GM21390 (cell line): Measurements from ENCODE around the gene CCDC70.
A peak's percentile ranks its signal among the peaks of the same experiment; 100 is the strongest.

Experiments used
- ATAC-seq: cut with Tn5 transposase; IDR thresholded peaks from one replicate; pipeline ENCODE4 v1.9.1; 2021; ENCODE audit not compliant: unreplicated experiment

CCDC70 gene

GRCh38 chr13:51856998-51857397 is 4.8 kb upstream of the CCDC70 start:
- ATAC-seq: no peak

GRCh38 chr13:51858433-51859247 is 3.1 kb upstream of the CCDC70 start:
- no peak for ATAC-seq

- ATAC-seq: no peak
These were observed 1.2 kb downstream of the CCDC70 start for GRCh38 chr13:51862957-51863356.

- no peak for ATAC-seq
These were observed 4.1 kb downstream of the CCDC70 start for GRCh38 chr13:51865838-51866237.

- ATAC-seq: no peak
These were observed 5.3 kb downstream of the CCDC70 start for GRCh38 chr13:51867062-51867461.

GRCh38 chr13:51869916-51870315 is 8.1 kb downstream of the CCDC70 start:
- no peak for ATAC-seq

- ATAC-seq: no peak
These were observed 8.8 kb downstream of the CCDC70 start for GRCh38 chr13:51870616-51871015.

GRCh38 chr13:51873117-51873798 is 11.5 kb downstream of the CCDC70 start:
- no peak for ATAC-seq

GRCh38 chr13:51873837-51874236 is 12.1 kb downstream of the CCDC70 start:
- no peak for ATAC-seq

GRCh38 chr13:51874651-51875050 is 12.9 kb downstream of the CCDC70 start:
- no peak for ATAC-seq

GRCh38 chr13:51879133-51879532 is 17.4 kb downstream of the CCDC70 start:
- ATAC-seq: no peak

- no peak for ATAC-seq
These were observed 19.5 kb downstream of the CCDC70 start for GRCh38 chr13:51881296-51881695.

GRCh38 chr13:51882570-51883225 is 20.9 kb downstream of the CCDC70 start:
- no peak for ATAC-seq

GRCh38 chr13:51883226-51883600 is 21.4 kb downstream of the CCDC70 start:
- no peak for ATAC-seq

- ATAC-seq: no peak
These were observed 23.9 kb downstream of the CCDC70 start for GRCh38 chr13:51885651-51886050.

GRCh38 chr13:51887468-51887867 is 25.7 kb downstream of the CCDC70 start:
- no peak for ATAC-seq

GRCh38 chr13:51892657-51893056 is 30.9 kb downstream of the CCDC70 start:
- ATAC-seq: no peak

GRCh38 chr13:51894239-51894638 is 32.5 kb downstream of the CCDC70 start:
- ATAC-seq: no peak

GRCh38 chr13:51895906-51896888 is 34.4 kb downstream of the CCDC70 start:
- ATAC-seq: peak; percentile 57

- no peak for ATAC-seq
These were observed 38.7 kb downstream of the CCDC70 start for GRCh38 chr13:51900471-51900870.

GRCh38 chr13:51902776-51903175 is 41.0 kb downstream of the CCDC70 start:
- no peak for ATAC-seq
